Measurements from ENCODE around the gene GH1.

Gene GH1

GRCh38 chr17:63944736-63945499, 26.3 kb upstream of the GH1 start:
- no peak for DNase-seq

- no peak for DNase-seq
Observed at GRCh38 chr17:63943745-63944144, 25.1 kb upstream of the GH1 start.

GRCh38 chr17:63942309-63942985, 23.8 kb upstream of the GH1 start:
- DNase-seq = no peak

- DNase-seq = no peak
Observed at GRCh38 chr17:63941751-63942150, 23.1 kb upstream of the GH1 start.

- DNase-seq = no peak
Observed at GRCh38 chr17:63941162-63941561, 22.5 kb upstream of the GH1 start.

- DNase-seq = no peak
Observed at GRCh38 chr17:63940584-63940983, 21.9 kb upstream of the GH1 start.

GRCh38 chr17:63939884-63940283, 21.2 kb upstream of the GH1 start:
- no peak for DNase-seq

GRCh38 chr17:63939401-63939800, 20.8 kb upstream of the GH1 start:
- no peak for DNase-seq

GRCh38 chr17:63937920-63938319, 19.3 kb upstream of the GH1 start:
- no peak for DNase-seq

- DNase-seq = no peak
Observed at GRCh38 chr17:63937319-63937718, 18.7 kb upstream of the GH1 start.

- no peak for DNase-seq
Observed at GRCh38 chr17:63934183-63935112, 15.8 kb upstream of the GH1 start.

- DNase-seq = no peak
Observed at GRCh38 chr17:63933598-63933997, 15.0 kb upstream of the GH1 start.

GRCh38 chr17:63932721-63933120, 14.1 kb upstream of the GH1 start:
- DNase-seq = no peak

- peak in 1 of 4 experiments; percentile 27 for DNase-seq
Observed at GRCh38 chr17:63931981-63932561, 13.4 kb upstream of the GH1 start, which contains the start of gene CD79B. Gene CD79B, minus strand, starts transcription at chr17:63932331. Its CDS starts 70 bp downstream, at chr17:63932261.

GRCh38 chr17:63930951-63931575, 12.4 kb upstream of the GH1 start:
- DNase-seq = peak in 2 of 4 experiments; percentile 35 to 58

- DNase-seq = no peak
Observed at GRCh38 chr17:63929860-63930766, 11.5 kb upstream of the GH1 start.

GRCh38 chr17:63928966-63929695, 10.5 kb upstream of the GH1 start:
- DNase-seq = no peak

- DNase-seq = no peak
Observed at GRCh38 chr17:63928172-63928666, 9.6 kb upstream of the GH1 start.

GRCh38 chr17:63927464-63928171, 9.0 kb upstream of the GH1 start:
- no peak for DNase-seq

GRCh38 chr17:63926164-63926563, 7.5 kb upstream of the GH1 start:
- no peak for DNase-seq

All from activated naive CD4-positive, alpha-beta T cell (primary cell).